GM19438 (cell line): ENCODE results near the gene CMTM4.
"Not testable (repeated sequence)": the region's sequence is repeated elsewhere in the genome, so short reads cannot be mapped to it uniquely, and the experiment has no call there.

ENCODE experiments used
- ATAC-seq: cut with Tn5 transposase; IDR thresholded peaks from one replicate; pipeline ENCODE4 v1.9.1; 2021; ENCODE audit warnings: low read depth; ENCODE audit not compliant: unreplicated experiment

CMTM4 gene

DNA sequence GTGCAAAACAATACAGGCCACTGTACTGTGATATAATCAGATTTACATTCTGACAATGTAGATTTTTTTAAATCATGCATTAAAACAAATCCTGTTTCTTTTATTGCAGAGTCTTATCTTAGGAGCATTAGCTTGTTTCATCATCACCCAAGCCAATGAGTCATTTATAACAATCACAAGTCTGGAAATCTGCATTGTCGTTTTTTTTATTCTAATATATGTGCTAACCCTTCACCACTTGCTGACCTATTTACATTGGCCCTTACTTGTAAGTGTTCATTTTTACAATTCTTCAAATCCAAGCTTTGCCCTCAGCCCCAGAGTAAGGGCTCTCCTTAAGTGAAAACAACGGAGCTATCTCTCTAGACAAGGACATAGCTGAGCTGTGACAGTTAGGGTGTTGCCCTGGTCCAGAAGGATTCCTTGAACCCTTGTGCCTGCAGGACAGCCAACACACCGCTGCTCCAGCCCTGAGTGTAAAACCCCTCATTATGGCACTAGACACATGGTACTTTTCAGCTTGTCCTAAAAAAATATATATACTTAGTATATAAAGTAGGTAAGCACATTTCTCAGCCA lies 126.6 kb downstream of the CMTM4 start:
- no peak for ATAC-seq

DNA sequence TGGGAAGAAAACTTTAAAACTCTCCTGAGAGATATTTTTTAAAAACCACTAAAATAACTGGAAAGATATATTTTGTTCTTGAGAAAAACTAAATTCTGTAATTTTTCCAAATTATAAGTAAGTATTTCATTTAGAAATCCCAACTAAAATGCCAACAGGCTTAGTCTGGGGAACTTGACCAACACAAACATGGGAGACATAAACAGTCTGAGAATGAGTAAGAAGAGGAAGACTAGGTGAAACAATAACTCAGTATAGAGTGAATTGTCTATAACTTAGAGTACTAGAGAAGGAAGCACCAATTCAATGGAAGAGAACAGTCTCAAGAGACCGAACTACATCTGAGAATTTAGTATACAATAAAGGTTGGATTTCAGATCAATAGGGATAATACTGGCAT lies 127.4 kb downstream of the CMTM4 start:
- no peak for ATAC-seq

GRCh38 chr16:66568355-66568754 lies 128.2 kb downstream of the CMTM4 start:
- ATAC-seq = no peak

GRCh38 chr16:66567270-66567669 lies 129.3 kb downstream of the CMTM4 start:
- ATAC-seq = not testable (repeated sequence)

DNA sequence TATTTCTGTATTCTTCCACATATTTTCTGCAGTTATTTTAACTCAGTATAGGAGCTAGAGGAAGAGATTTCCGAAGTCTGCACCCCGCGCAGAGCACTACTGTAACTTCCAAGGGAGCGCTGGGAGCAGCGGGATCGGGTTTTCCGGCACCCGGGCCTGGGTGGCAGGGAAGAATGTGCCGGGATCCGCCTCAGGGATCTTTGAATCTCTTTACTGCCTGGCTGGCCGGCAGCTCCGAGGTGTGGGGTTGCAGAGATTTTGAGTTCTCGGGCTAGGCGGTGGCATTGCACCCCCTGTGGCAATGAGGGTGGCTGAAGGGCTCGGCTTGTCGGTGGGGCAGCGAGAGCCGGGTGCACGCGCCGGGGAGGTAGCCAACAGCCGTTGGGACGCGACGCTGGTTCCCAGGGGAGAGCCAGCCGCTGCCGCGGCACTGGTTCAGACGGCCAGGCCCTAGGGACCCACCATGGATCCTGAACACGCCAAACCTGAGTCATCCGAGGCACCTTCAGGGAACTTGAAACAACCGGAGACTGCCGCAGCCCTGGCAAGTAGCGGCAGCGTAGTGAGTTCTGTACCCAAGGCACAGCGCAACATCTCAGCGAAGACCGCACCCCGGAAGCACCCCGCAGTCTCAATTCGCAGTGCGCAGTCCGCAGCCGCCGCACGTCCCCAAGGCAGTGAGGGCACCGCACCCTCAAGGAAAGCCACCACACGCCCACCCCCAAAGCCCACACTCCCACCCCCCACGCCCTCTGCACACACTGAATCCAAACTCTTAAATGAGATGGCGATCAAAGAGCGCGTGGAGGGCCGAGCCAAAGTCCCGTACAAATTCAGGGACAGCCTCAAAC lies 130.3 kb downstream of the CMTM4 start, which contains the start of gene CMTM1:
Gene CMTM1 (plus strand): TSS at position 389 of the 851 bp plus-strand sequence. CDS start 75 bp downstream, at position 464.
- no peak for ATAC-seq
